CD4-positive, alpha-beta T cell (primary cell): Measurements from ENCODE around the gene FRS3. TPM values are rescaled to one million over a fixed set of nuclear protein-coding genes. Genes with fewer than 3 reads are reported as not detected.

ENCODE experiments used
- ATAC-seq: fragments of 200-7000 bp; cut with Tn5 transposase; one replicate; pipeline ENCODE4 v1.10.0; 2022; ENCODE audit warnings: mild to moderate bottlenecking; ENCODE audit not compliant: poor library complexity
- CTCF ChIA-PET: fragments of 350-600 bp; sonication (Branson Sonifier 250); formaldehyde crosslinking; loops from one replicate; lab custom pipeline; 2021; ENCODE audit warnings: antibody characterized with exemption, inconsistent platforms; lab: Charles Lee
- POLR2A ChIA-PET: fragments of 350-600 bp; sonication (Branson Sonifier 250); formaldehyde crosslinking; loops from one replicate; lab custom pipeline; 2021; ENCODE audit warnings: antibody characterized with exemption, inconsistent platforms; lab: Charles Lee
- DNase-seq, 14 experiments: peaks; one replicate each; pipeline ENCODE4 v3.0.0-alpha.2; 2013 to 2020; ENCODE audit warnings: mixed read lengths in 2 of 14
- H3K27ac ChIP-seq, 2 donors: one replicate each; pipeline versions ENCODE4 v1.5.1 to v1.7.0; 2013; ENCODE audit warnings: low read length in 2 of 2, low read depth in 1 of 2, mild to moderate bottlenecking in 1 of 2
- H3K27me3 ChIP-seq, 2 experiments: 1 replicate in 1 of 2; 2 replicates in 1 of 2; pipeline versions ENCODE4 v1.6.1 to v1.7.0; 2013; ENCODE audit warnings: low read length in 2 of 2, control low read depth in 1 of 2, mild to moderate bottlenecking in 1 of 2, moderate library complexity in 1 of 2; ENCODE audit not compliant: insufficient read depth in 2 of 2, control insufficient read depth in 1 of 2
- H3K36me3 ChIP-seq: one replicate; pipeline ENCODE4 v1.6.1; 2013; ENCODE audit warnings: low read length, control low read depth; ENCODE audit not compliant: insufficient read depth
- H3K4me1 ChIP-seq: one replicate; pipeline ENCODE4 v1.6.1; 2013; ENCODE audit warnings: low read length, control low read depth; ENCODE audit not compliant: insufficient read depth
- H3K4me3 ChIP-seq: one replicate; pipeline ENCODE4 v1.5.1; 2013; ENCODE audit warnings: mild to moderate bottlenecking, low read length, moderate library complexity
- H3K9me3 ChIP-seq, 2 experiments: 1 replicate in 1 of 2; 2 replicates in 1 of 2; pipeline versions ENCODE4 v1.6.1 to v1.7.0; 2013; ENCODE audit warnings: low read length in 2 of 2, mild to moderate bottlenecking in 2 of 2, control low read depth in 1 of 2, moderate library complexity in 1 of 2; ENCODE audit not compliant: control insufficient read depth in 1 of 2, insufficient read depth in 1 of 2
- H3K27ac Mint-ChIP-seq: one replicate; pipeline ENCODE4 v1.8.0; 2020; ENCODE audit warnings: mixed read lengths
- H3K27me3 Mint-ChIP-seq: one replicate; pipeline ENCODE4 v1.8.0; 2021; ENCODE audit warnings: mixed read lengths
- H3K36me3 Mint-ChIP-seq: one replicate; pipeline ENCODE4 v1.8.0; 2021; ENCODE audit warnings: low read depth, mixed read lengths
- H3K4me1 Mint-ChIP-seq: one replicate; pipeline ENCODE4 v1.8.0; 2021; ENCODE audit warnings: low read depth, mixed read lengths
- H3K4me3 Mint-ChIP-seq: one replicate; pipeline ENCODE4 v1.8.0; 2020; ENCODE audit warnings: mild to moderate bottlenecking, mixed read lengths
- H3K9me3 Mint-ChIP-seq: one replicate; pipeline ENCODE4 v1.8.0; 2020; ENCODE audit warnings: mixed read lengths
- intact Hi-C, 2 experiments: fragments of 100-400 bp; cut with DNase I in 1 of 2; cut with micrococcal nuclease in 1 of 2; formaldehyde crosslinking; loops; one replicate each; pipeline versions ENCODE4 v1.15.1 to v1.9.0; 2023 to 2025; cut with DNase I, micrococcal nuclease
- total RNA-seq, 174 experiments: library from RNA in 2 of 174; stranded (reverse) in 2 of 174; gene quantifications; one replicate each; pipeline ENCODE4 v1.2.3 and lab custom pipeline; 2021 to 2026
- TF ChIP-seq, protein P1 (sequence below): fragments of 200-600 bp; IDR thresholded peaks from one replicate; pipeline ENCODE4 v1.8.0; 2022; ENCODE audit warnings: antibody characterized with exemption, mild to moderate bottlenecking

The FRS3 gene
- total RNA-seq, 2 experiments from 2014 or later: 4.6 to 5.4 TPM

DNA sequence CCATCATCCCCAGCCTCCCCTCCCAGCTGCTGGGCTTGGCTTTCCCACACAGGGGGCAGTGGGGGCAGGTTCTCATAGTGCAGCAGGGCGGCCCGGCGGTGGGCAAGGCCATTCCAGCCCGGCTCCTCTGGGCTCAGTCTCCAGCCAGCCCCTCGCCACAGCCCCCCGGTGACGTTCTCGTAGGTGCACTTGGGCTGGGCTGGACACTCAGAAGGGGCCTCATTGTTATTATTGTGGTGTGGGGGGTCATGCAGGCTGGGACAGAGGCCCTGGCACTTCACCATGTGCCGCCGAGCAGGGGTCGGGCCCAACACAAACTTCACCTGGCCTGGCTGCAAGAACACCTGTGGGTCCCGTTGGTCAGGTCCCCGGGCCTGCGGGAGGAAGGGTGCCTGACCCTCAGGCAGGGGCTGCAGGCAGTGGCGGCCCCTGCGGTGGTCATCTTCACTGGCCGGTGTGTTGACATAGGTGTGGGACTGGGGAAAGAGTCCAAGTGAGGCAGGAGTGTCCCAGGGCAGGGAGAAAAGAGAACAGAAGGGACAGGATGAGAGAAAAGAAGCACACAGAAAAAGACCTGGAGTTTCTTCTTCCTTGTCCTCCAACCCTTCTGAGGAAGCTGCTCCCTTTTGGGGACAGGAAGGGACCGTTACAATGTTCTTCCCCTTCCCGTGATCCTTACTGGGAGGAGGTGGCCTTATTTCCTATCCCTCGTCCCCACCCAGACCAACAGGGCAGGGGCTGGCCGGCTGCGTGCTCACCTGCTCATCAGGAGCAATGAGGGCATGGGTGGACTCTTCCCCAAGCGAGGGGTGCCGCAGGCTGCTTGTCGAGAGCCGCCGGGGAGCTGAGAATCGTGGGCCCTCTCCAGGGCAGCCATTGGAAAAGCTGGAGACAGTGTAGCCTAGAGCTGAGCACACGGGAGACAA is 8.4 kb downstream of the FRS3 start:
- DNase-seq: no peak
- Mint-ChIP-seq H3K36me3 (peaks cover 41% of the 10 kb centered on the region), H3K9me3 (no peaks in the 10 kb centered on the region), H3K4me1 (no peaks in the 10 kb centered on the region), H3K27me3 (no peaks in the 10 kb centered on the region), H3K4me3 (no peak overlapping the region), H3K27ac (no peak overlapping the region)
- no peaks in the 10 kb centered on the region for H3K27me3 ChIP-seq
- intact Hi-C loops: no loop called here
- no peak overlapping the region for H3K4me3 ChIP-seq
- ChIA-PET CTCF (no interaction called here), POLR2A (no interaction called here)
- peaks cover 5% of the 10 kb centered on the region for H3K4me1 ChIP-seq
- ATAC-seq: no peak
- peaks cover 48% of the 10 kb centered on the region for H3K36me3 ChIP-seq
- TF ChIP-seq, protein P1, sequence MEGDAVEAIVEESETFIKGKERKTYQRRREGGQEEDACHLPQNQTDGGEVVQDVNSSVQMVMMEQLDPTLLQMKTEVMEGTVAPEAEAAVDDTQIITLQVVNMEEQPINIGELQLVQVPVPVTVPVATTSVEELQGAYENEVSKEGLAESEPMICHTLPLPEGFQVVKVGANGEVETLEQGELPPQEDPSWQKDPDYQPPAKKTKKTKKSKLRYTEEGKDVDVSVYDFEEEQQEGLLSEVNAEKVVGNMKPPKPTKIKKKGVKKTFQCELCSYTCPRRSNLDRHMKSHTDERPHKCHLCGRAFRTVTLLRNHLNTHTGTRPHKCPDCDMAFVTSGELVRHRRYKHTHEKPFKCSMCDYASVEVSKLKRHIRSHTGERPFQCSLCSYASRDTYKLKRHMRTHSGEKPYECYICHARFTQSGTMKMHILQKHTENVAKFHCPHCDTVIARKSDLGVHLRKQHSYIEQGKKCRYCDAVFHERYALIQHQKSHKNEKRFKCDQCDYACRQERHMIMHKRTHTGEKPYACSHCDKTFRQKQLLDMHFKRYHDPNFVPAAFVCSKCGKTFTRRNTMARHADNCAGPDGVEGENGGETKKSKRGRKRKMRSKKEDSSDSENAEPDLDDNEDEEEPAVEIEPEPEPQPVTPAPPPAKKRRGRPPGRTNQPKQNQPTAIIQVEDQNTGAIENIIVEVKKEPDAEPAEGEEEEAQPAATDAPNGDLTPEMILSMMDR: no peak
- H3K9me3 ChIP-seq: no peaks in the 10 kb centered on the region
- H3K27ac ChIP-seq: no peak overlapping the region

DNA sequence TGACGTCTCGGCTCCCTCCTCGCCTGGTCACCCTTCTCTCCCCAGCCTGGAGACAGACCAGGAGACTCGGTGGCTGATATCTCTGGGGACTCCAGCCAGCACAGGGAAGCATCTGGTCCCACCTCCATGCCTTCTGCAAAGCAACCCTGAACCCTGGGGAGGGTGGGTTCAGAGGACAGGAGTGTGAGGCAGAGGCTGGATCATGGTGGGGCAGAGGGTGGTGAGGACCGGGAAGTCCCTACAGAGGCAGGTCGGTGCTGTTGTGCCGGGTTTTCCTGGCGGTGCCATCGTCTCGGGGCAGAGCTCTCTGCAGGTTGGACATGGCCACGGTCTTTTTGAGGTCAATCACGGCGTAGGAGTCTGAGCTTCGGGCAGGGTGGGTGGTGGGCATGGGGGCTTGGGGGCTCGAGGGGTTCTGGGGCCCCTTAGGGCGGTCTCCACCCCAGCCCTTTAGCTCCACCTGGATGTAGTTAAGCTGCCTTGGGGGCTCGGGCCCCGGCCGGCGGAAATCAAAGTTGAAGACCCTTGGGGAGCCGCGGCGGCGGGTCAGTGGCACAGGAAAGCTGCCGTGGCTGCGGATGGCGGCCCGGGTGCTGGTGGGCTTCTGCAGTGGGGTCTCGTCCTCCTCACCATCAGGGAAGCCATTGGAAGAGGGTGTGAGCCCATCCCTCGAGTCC is 9.2 kb downstream of the FRS3 start:
- ChIA-PET POLR2A (no interaction called here), CTCF (no interaction called here)
- H3K4me1 ChIP-seq: peaks cover 5% of the 10 kb centered on the region
- peaks cover 46% of the 10 kb centered on the region for H3K36me3 ChIP-seq
- no peak overlapping the region for H3K27ac ChIP-seq
- DNase-seq: no peak
- intact Hi-C loops: no loop called here
- TF ChIP-seq, protein P1: no peak
- no peak overlapping the region for H3K4me3 ChIP-seq
- no peaks in the 10 kb centered on the region for H3K9me3 ChIP-seq
- no peaks in the 10 kb centered on the region for H3K27me3 Mint-ChIP-seq
- H3K4me1 Mint-ChIP-seq: no peaks in the 10 kb centered on the region
- H3K27ac Mint-ChIP-seq: no peak overlapping the region
- no peak for ATAC-seq
- no peaks in the 10 kb centered on the region for H3K27me3 ChIP-seq
- H3K36me3 Mint-ChIP-seq: peaks cover 38% of the 10 kb centered on the region
- no peak overlapping the region for H3K4me3 Mint-ChIP-seq
- H3K9me3 Mint-ChIP-seq: no peaks in the 10 kb centered on the region

DNA sequence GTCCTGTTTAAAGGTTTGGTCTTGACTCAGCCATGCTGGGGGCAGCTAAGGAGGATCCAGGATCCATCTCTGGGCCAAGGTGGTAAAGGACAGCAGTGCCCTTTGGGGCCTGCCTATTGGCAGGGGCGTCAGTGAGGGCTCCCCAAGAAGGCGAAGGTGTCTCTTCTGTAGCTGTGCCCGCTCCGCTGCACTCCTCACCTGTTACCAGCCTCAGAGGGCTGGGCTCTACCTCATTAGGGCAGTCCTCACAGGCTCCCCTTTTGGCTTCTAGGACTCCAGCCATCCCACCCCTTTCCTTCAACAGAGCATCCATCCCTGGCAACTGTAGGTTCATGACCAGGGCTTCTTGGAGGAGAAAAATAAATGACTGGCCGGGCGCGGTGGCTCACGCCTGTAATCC is 10.3 kb downstream of the FRS3 start:
- H3K36me3 ChIP-seq: peaks cover 36% of the 10 kb centered on the region
- ChIA-PET CTCF (interaction anchor here (1.5 kb wide), 1 partner anchor 18 kb away, joined by 3 read pairs; the partner anchor contains the start of gene TOMM6), POLR2A (no interaction called here)
- no peaks in the 10 kb centered on the region for H3K9me3 ChIP-seq
- intact Hi-C loops: no loop called here
- no peak overlapping the region for H3K4me3 Mint-ChIP-seq
- no peaks in the 10 kb centered on the region for H3K9me3 Mint-ChIP-seq
- peaks cover 26% of the 10 kb centered on the region for H3K36me3 Mint-ChIP-seq
- H3K27me3 Mint-ChIP-seq: no peaks in the 10 kb centered on the region
- H3K27ac ChIP-seq: no peak overlapping the region
- ATAC-seq: no peak
- H3K4me1 ChIP-seq: peaks cover 5% of the 10 kb centered on the region
- TF ChIP-seq, protein P1: no peak
- H3K4me3 ChIP-seq: no peak overlapping the region
- H3K27me3 ChIP-seq: no peaks in the 10 kb centered on the region
- DNase-seq: no peak
- H3K4me1 Mint-ChIP-seq: no peaks in the 10 kb centered on the region
- H3K27ac Mint-ChIP-seq: no peak overlapping the region
